Measurements from ENCODE around the gene SLC17A9.

GRCh38 chr20:62906209-62906608 lies 46.3 kb upstream of the SLC17A9 start:
- TF ChIP-seq CTCF (conservative IDR thresholded peaks at IDR 0.05) (no peak), ZFX (IDR thresholded peaks at IDR 0.05) (no peak)

Measured in C4-2B (cell line).